IMR-90 (cell line): ENCODE results near the gene TAF4. TPM values are rescaled to one million over a fixed set of nuclear protein-coding genes. Genes with fewer than 3 reads are reported as not detected.

Experiments used
- ATAC-seq: fragments of 200-7000 bp; cut with Tn5 transposase; 2 replicates; pipeline ENCODE4 v1.9.1; 2020; ENCODE audit warnings: low read depth, mild to moderate bottlenecking, moderate library complexity
- BruUV-seq: library from RNA; stranded (reverse); fragments of 400-500 nt; replicated peaks from 2 replicates; lab custom pipeline; 2021; lab: Mats Ljungman, UMichigan
- CTCF ChIA-PET: fragments of 300-600 bp; formaldehyde crosslinking; extraction: SDS; loops from one replicate; lab custom pipeline; 2021; ENCODE audit warnings: antibody characterized with exemption; lab: Yijun Ruan, JAX
- POLR2A ChIA-PET: fragments of 300-600 bp; sonication (Branson Sonifier 250); formaldehyde crosslinking; loops from one replicate; lab custom pipeline; 2022; ENCODE audit warnings: antibody characterized with exemption; ENCODE audit not compliant: unreplicated experiment; lab: Charles Lee
- DNase-seq: peaks from one replicate; pipeline ENCODE4 v3.0.0; 2013
- H2AFZ ChIP-seq: replicated peaks from 2 replicates; pipeline ENCODE3; 2013; ENCODE audit warnings: low read length, mild to moderate bottlenecking; ENCODE audit not compliant: poor library complexity
- H2AK5ac ChIP-seq: 2 replicates; pipeline ENCODE4 v1.6.1; 2013; ENCODE audit warnings: low read depth, low read length, inconsistent platforms
- H2AK9ac ChIP-seq: replicated peaks from 2 replicates; pipeline ENCODE3; 2013; ENCODE audit warnings: mild to moderate bottlenecking, low read depth, low read length, moderate library complexity; ENCODE audit not compliant: poor library complexity
- H2BK120ac ChIP-seq: 2 replicates; pipeline ENCODE4 v1.6.1; 2013; ENCODE audit warnings: low read depth, low read length, inconsistent platforms
- H2BK15ac ChIP-seq: 3 replicates; pipeline ENCODE4 v1.6.1; 2013; ENCODE audit warnings: low read depth, low read length, inconsistent platforms
- H2BK20ac ChIP-seq: 2 replicates; pipeline ENCODE4 v1.6.1; 2013; ENCODE audit warnings: low read depth, mild to moderate bottlenecking, inconsistent platforms, low read length, moderate library complexity
- H2BK5ac ChIP-seq: 2 replicates; pipeline ENCODE4 v1.6.1; 2013; ENCODE audit warnings: mild to moderate bottlenecking, low read depth, low read length, inconsistent platforms; ENCODE audit not compliant: poor library complexity, severe bottlenecking
- H3K14ac ChIP-seq: replicated peaks from 2 replicates; pipeline ENCODE4 v1.6.1; 2013; ENCODE audit warnings: low read depth, low read length, inconsistent platforms
- H3K18ac ChIP-seq: 2 replicates; pipeline ENCODE4 v1.6.1; 2013; ENCODE audit warnings: low read depth, low read length, control low read depth
- H3K23ac ChIP-seq: 2 replicates; pipeline ENCODE4 v1.6.1; 2013; ENCODE audit warnings: low read depth, low read length, inconsistent platforms
- H3K27ac ChIP-seq: 2 replicates; pipeline ENCODE4 v1.5.1; 2013; ENCODE audit warnings: mild to moderate bottlenecking, control low read depth, low read length; ENCODE audit not compliant: insufficient read depth
- H3K27me3 ChIP-seq: 2 replicates; pipeline ENCODE4 v1.6.1; 2013; ENCODE audit warnings: low read length; ENCODE audit not compliant: control insufficient read depth, insufficient read depth
- H3K36me3 ChIP-seq: 2 replicates; pipeline ENCODE4 v1.6.1; 2013; ENCODE audit warnings: low read length, mixed read lengths; ENCODE audit not compliant: control insufficient read depth, insufficient read depth
- H3K4ac ChIP-seq: 2 replicates; pipeline ENCODE4 v1.6.1; 2013; ENCODE audit warnings: low read depth, low read length, inconsistent platforms
- H3K4me1 ChIP-seq: 2 replicates; pipeline ENCODE4 v1.6.1; 2013; ENCODE audit warnings: low read length, mixed read lengths; ENCODE audit not compliant: control insufficient read depth, insufficient read depth
- H3K4me2 ChIP-seq: 2 replicates; pipeline ENCODE4 v1.6.1; 2013; ENCODE audit warnings: low read depth, mild to moderate bottlenecking, control low read depth, low read length, moderate library complexity
- H3K4me3 ChIP-seq: 2 replicates; pipeline ENCODE4 v1.5.1; 2013; ENCODE audit warnings: low read depth, mild to moderate bottlenecking, control low read depth, low read length, moderate library complexity; ENCODE audit not compliant: insufficient read depth
- H3K56ac ChIP-seq: 2 replicates; pipeline ENCODE4 v1.6.1; 2013; ENCODE audit warnings: low read length, inconsistent platforms; ENCODE audit not compliant: insufficient read depth; ENCODE audit errors: extremely low read depth
- H3K79me1 ChIP-seq, 2 experiments: 2 replicates each; pipeline ENCODE4 v1.6.1; 2013; ENCODE audit warnings: low read length in 2 of 2, inconsistent platforms in 1 of 2, low read depth in 1 of 2
- H3K9ac ChIP-seq: 2 replicates; pipeline ENCODE4 v1.6.1; 2013; ENCODE audit warnings: low read depth, low read length, control low read depth
- H3K9me1 ChIP-seq: 2 replicates; pipeline ENCODE4 v1.6.1; 2013; ENCODE audit warnings: low read length, inconsistent platforms; ENCODE audit not compliant: insufficient read depth
- H3K9me3 ChIP-seq: 2 replicates; pipeline ENCODE4 v1.6.1; 2013; ENCODE audit warnings: low read length; ENCODE audit not compliant: control insufficient read depth, insufficient read depth
- H4K20me1 ChIP-seq: 2 replicates; pipeline ENCODE4 v1.6.1; 2013; ENCODE audit warnings: low read length, inconsistent platforms; ENCODE audit not compliant: insufficient read depth
- H4K5ac ChIP-seq: 2 replicates; pipeline ENCODE4 v1.6.1; 2013; ENCODE audit warnings: mild to moderate bottlenecking, low read depth, low read length, control low read depth
- H4K8ac ChIP-seq, 2 experiments: 2 replicates each; pipeline ENCODE4 v1.6.1; 2013; ENCODE audit warnings: low read depth in 2 of 2, low read length in 2 of 2, control low read depth in 1 of 2, inconsistent platforms in 1 of 2
- H4K91ac ChIP-seq: 2 replicates; pipeline ENCODE4 v1.6.1; 2013; ENCODE audit warnings: low read depth, low read length, inconsistent platforms; ENCODE audit not compliant: insufficient read depth
- BHLHE40 ChIP-seq: fragments of 150-350 bp; IDR thresholded peaks from 2 replicates; pipeline ENCODE4 v1.6.1; 2016; ENCODE audit warnings: mild to moderate bottlenecking, low read depth, low read length
- CEBPB ChIP-seq: IDR thresholded peaks from 2 replicates; pipeline ENCODE4 v1.6.1; 2012; ENCODE audit warnings: low read depth, low read length, improper control_type of control experiment
- CHD1 ChIP-seq: IDR thresholded peaks from 2 replicates; pipeline ENCODE4 v1.6.1; 2012; ENCODE audit warnings: low read depth, low read length, improper control_type of control experiment
- FOS ChIP-seq: fragments of 150-350 bp; IDR thresholded peaks from 2 replicates; pipeline ENCODE4 v1.6.1; 2016; ENCODE audit warnings: low read depth, low read length
- NFE2L2 ChIP-seq: fragments of 150-350 bp; IDR thresholded peaks from 2 replicates; pipeline ENCODE4 v1.6.1; 2016; ENCODE audit warnings: low read depth, mild to moderate bottlenecking, low read length
- POLR2A ChIP-seq: IDR thresholded peaks from 2 replicates; pipeline ENCODE4 v1.6.1; 2012; ENCODE audit warnings: mild to moderate bottlenecking, low read depth, low read length
- RAD21 ChIP-seq: IDR thresholded peaks from 2 replicates; pipeline ENCODE4 v1.6.1; 2012; ENCODE audit warnings: low read length, improper control_type of control experiment
- RFX5 ChIP-seq: IDR thresholded peaks from 2 replicates; pipeline ENCODE4 v1.8.0; 2012; ENCODE audit warnings: low read depth, mild to moderate bottlenecking, low read length, moderate library complexity
- WGBS, 2 experiments: methylation state at CpG; one replicate each; pipeline versions ENCODE4 v1.1.5 to v1.1.7; 2013; ENCODE audit warnings: missing lambda C conversion rate in 2 of 2; ENCODE audit not compliant: insufficient read length in 1 of 2; ENCODE audit errors: extremely low coverage in 2 of 2; 5-methylcytosine and 5-hydroxymethylcytosine counted together
- dilution Hi-C: fragments of 300-500 bp; cut with HindIII; formaldehyde crosslinking; loops from one replicate; pipeline ENCODE4 v1.14.3; 2018; ENCODE audit warnings: low sequenced_read_pairs; ENCODE audit not compliant: unreplicated experiment
- in situ Hi-C: fragments of 300-500 bp; cut with MboI; formaldehyde crosslinking; loops from 3 replicates; pipeline ENCODE4 v1.14.3; 2019; ENCODE audit warnings: low sequenced_read_pairs, inconsistent platforms, mixed read lengths
- intact Hi-C: fragments of 100-400 bp; cut with micrococcal nuclease; formaldehyde crosslinking; loops from 2 replicates; pipeline ENCODE4 v1.10.0; 2022
- polyA plus RNA-seq, 3 experiments: library from polyadenylated mRNA; depleted of rRNA; stranded (reverse); fragments of >200 nt; gene quantifications; 2 replicates each; pipeline ENCODE4 v1.2.3, GENCODE V29; 2012; ENCODE audit warnings: low replicate concordance in 1 of 3
- total RNA-seq: library from RNA; depleted of rRNA; stranded (reverse); fragments of >200 nt; gene quantifications from 2 replicates; pipeline ENCODE4 v1.2.3, GENCODE V29; 2012
- TF ChIP-seq, protein P1 (sequence below): fragments of 150-350 bp; IDR thresholded peaks from 2 replicates; pipeline ENCODE4 v1.6.1; 2017; ENCODE audit warnings: mild to moderate bottlenecking, antibody characterized with exemption, low read length, low read depth

TAF4 gene
- total and polyA plus RNA-seq, 2 of the 4 experiments (the other 2 are of a cell fraction), result 1.4 to 5.1 TPM

DNA sequence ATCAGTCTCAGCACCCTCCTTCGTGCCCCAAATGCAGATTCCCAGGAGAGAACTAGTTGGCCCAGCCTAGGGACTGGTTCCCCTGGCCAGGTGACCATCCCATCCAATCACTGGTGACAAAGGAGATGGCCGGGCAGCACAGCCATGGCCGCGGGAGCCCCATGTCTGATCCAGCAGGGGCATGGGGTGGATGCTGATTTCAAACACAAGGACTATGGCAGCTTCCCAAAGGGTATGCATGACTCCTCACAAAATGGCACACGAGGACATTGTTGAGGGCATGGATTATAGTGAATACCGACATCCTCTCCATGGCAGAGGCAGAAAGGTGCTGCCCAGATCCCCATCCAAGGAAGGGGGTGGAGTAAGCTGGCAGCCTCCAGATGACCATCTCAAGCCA, 46.7 kb upstream of the TAF4 start:
- no CpG with 5 or more reads among the region's 6 CpGs for WGBS, 2 experiments
- H4K91ac ChIP-seq, result no peak overlapping the region
- H3K23ac ChIP-seq, result no peak overlapping the region
- H3K27ac ChIP-seq, result no peak overlapping the region
- H3K4ac ChIP-seq, result no peak overlapping the region
- H4K5ac ChIP-seq, result no peak overlapping the region
- H3K9me3 ChIP-seq, result peaks cover 37% of the 10 kb centered on the region
- H2BK120ac ChIP-seq, result no peak overlapping the region
- TF ChIP-seq, protein P1, sequence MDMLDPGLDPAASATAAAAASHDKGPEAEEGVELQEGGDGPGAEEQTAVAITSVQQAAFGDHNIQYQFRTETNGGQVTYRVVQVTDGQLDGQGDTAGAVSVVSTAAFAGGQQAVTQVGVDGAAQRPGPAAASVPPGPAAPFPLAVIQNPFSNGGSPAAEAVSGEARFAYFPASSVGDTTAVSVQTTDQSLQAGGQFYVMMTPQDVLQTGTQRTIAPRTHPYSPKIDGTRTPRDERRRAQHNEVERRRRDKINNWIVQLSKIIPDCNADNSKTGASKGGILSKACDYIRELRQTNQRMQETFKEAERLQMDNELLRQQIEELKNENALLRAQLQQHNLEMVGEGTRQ, result no peak
- TF ChIP-seq POLR2A (no peak), BHLHE40 (no peak), NFE2L2 (no peak), CEBPB (no peak), CHD1 (no peak), RAD21 (no peak), RFX5 (no peak), FOS (no peak)
- no peak overlapping the region for H2AK9ac ChIP-seq
- H3K14ac ChIP-seq, result no peak overlapping the region
- dilution Hi-C loops, result no loop called here
- H2BK5ac ChIP-seq, result no peak overlapping the region
- CTCF ChIA-PET, result no interaction called here
- no TSS peak for BruUV-seq
- H3K18ac ChIP-seq, result no peak overlapping the region
- no peak overlapping the region for H2BK20ac ChIP-seq
- H3K56ac ChIP-seq, result no peak overlapping the region
- no peaks in the 10 kb centered on the region for H3K9me1 ChIP-seq
- in situ Hi-C loops, result no loop called here
- DNase-seq, result no peak
- H2AFZ ChIP-seq, result no peak overlapping the region
- POLR2A ChIA-PET, result interaction anchor here (0.6 kb wide), 1 partner anchor 10 kb away, joined by 6 read pairs; the partner anchor contains the start of gene LSM14B
- ATAC-seq, result no peak
- no peaks in the 10 kb centered on the region for H3K79me1 ChIP-seq
- no peak overlapping the region for H3K9ac ChIP-seq
- H2AK5ac ChIP-seq, result no peak overlapping the region
- no peaks in the 10 kb centered on the region for H3K4me1 ChIP-seq
- no peaks in the 10 kb centered on the region for H4K20me1 ChIP-seq
- no peak overlapping the region for H3K4me3 ChIP-seq
- intact Hi-C loops, result no loop called here
- H3K36me3 ChIP-seq, result no peaks in the 10 kb centered on the region
- H3K4me2 ChIP-seq, result no peak overlapping the region
- H4K8ac ChIP-seq, result no peak overlapping the region
- H2BK15ac ChIP-seq, result no peak overlapping the region
- H3K27me3 ChIP-seq, result peaks cover 15% of the 10 kb centered on the region; the same call in 1 of the 2 replicates
